CD4-positive, alpha-beta memory T cell (primary cell): Measurements from ENCODE around the gene CPS1. TPM values are rescaled to one million over a fixed set of nuclear protein-coding genes. Genes with fewer than 3 reads are reported as not detected.

ENCODE experiments used
- CTCF ChIA-PET: fragments of 350-600 bp; sonication (Branson Sonifier 250); formaldehyde crosslinking; loops from one replicate; lab custom pipeline; 2021; ENCODE audit warnings: inconsistent platforms; ENCODE audit not compliant: partially characterized antibody; lab: Charles Lee
- POLR2A ChIA-PET: fragments of 350-600 bp; sonication (Branson Sonifier 250); formaldehyde crosslinking; loops from one replicate; lab custom pipeline; 2021; ENCODE audit not compliant: partially characterized antibody; lab: Charles Lee
- DNase-seq, 5 donors: peaks; one replicate each; pipeline versions ENCODE4 v3.0.0 to v3.0.0-alpha.2; 2020 to 2022; ENCODE audit warnings: mixed read lengths in 1 of 5
- H3K27ac ChIP-seq: one replicate; pipeline ENCODE4 v1.7.0; 2013; ENCODE audit warnings: low read depth, low read length
- H3K27me3 ChIP-seq: 2 replicates; pipeline ENCODE4 v1.7.0; 2013; ENCODE audit warnings: mild to moderate bottlenecking, low read length, moderate library complexity; ENCODE audit not compliant: insufficient read depth
- H3K36me3 ChIP-seq: 2 replicates; pipeline ENCODE4 v1.7.0; 2013; ENCODE audit warnings: mild to moderate bottlenecking, low read length, moderate library complexity; ENCODE audit not compliant: insufficient read depth
- H3K4me1 ChIP-seq: 2 replicates; pipeline ENCODE4 v1.7.0; 2013; ENCODE audit warnings: mild to moderate bottlenecking, low read length, moderate library complexity; ENCODE audit not compliant: insufficient read depth
- H3K4me3 ChIP-seq, 2 donors: one replicate each; pipeline ENCODE4 v1.7.0; 2013; ENCODE audit warnings: low read length in 2 of 2, mild to moderate bottlenecking in 1 of 2
- H3K9me3 ChIP-seq, 2 donors: one replicate each; pipeline ENCODE4 v1.7.0; 2013; ENCODE audit warnings: low read length in 2 of 2, control low read depth in 1 of 2; ENCODE audit not compliant: control insufficient read depth in 1 of 2
- H3K27ac Mint-ChIP-seq, 7 donors: one replicate each; pipeline ENCODE4 v1.8.0; 2020 to 2021; ENCODE audit warnings: mixed read lengths in 7 of 7, mild to moderate bottlenecking in 6 of 7, inconsistent platforms in 3 of 7, moderate library complexity in 3 of 7
- H3K27me3 Mint-ChIP-seq, 2 donors: one replicate each; pipeline ENCODE4 v1.8.0; 2020 to 2021; ENCODE audit warnings: mixed read lengths in 2 of 2
- H3K36me3 Mint-ChIP-seq, 2 donors: one replicate each; pipeline ENCODE4 v1.8.0; 2020 to 2021; ENCODE audit warnings: mixed read lengths in 2 of 2, inconsistent platforms in 1 of 2, mild to moderate bottlenecking in 1 of 2
- H3K4me1 Mint-ChIP-seq, 4 donors: one replicate each; pipeline ENCODE4 v1.8.0; 2020 to 2021; ENCODE audit warnings: mixed read lengths in 4 of 4, mild to moderate bottlenecking in 1 of 4
- H3K4me3 Mint-ChIP-seq, 8 donors: one replicate each; pipeline ENCODE4 v1.8.0; 2020 to 2021; ENCODE audit warnings: mixed read lengths in 8 of 8, mild to moderate bottlenecking in 7 of 8, moderate library complexity in 6 of 8, inconsistent platforms in 3 of 8
- H3K9me3 Mint-ChIP-seq, 8 donors: one replicate each; pipeline ENCODE4 v1.8.0; 2020 to 2021; ENCODE audit warnings: mixed read lengths in 8 of 8, mild to moderate bottlenecking in 5 of 8, inconsistent platforms in 3 of 8, moderate library complexity in 1 of 8
- intact Hi-C: fragments of 100-400 bp; cut with micrococcal nuclease; formaldehyde crosslinking; loops from one replicate; pipeline ENCODE4 v1.15.1; 2023
- polyA plus RNA-seq, 2 donors: library from polyadenylated mRNA; unstranded; fragments of 300-500 nt; fragmentation: Illumina TruSeq; gene quantifications; one replicate each; pipeline ENCODE4 v1.2.3, GENCODE V29; 2021
- total RNA-seq, 2 experiments: library from RNA; stranded (reverse); gene quantifications; one replicate each; pipeline ENCODE4 v1.2.3, GENCODE V29; 2021

Gene CPS1
- total and polyA plus RNA-seq, 4 experiments from 2014 or later = 0.44 TPM; not detected in 3

- Mint-ChIP-seq H3K27me3 (peaks cover 0 to 5% of the 10 kb centered on the region in 2 donors), H3K9me3 (peaks cover 0 to 2% (median 0%) of the 10 kb centered on the region in 8 donors), H3K4me3 (no peak overlapping the region), H3K4me1 (no peaks in the 10 kb centered on the region), H3K27ac (no peak overlapping the region), H3K36me3 (no peaks in the 10 kb centered on the region)
- H3K27me3 ChIP-seq = no peaks in the 10 kb centered on the region
- no peak for DNase-seq
- no peaks in the 10 kb centered on the region for H3K9me3 ChIP-seq
- ChIA-PET POLR2A (no interaction called here), CTCF (no interaction called here)
- H3K4me1 ChIP-seq = no peaks in the 10 kb centered on the region
- no peak overlapping the region for H3K27ac ChIP-seq
- H3K36me3 ChIP-seq = no peaks in the 10 kb centered on the region
- intact Hi-C loops = no loop called here
- no peak overlapping the region for H3K4me3 ChIP-seq
These were observed 67.1 kb downstream of the CPS1 start for GRCh38 chr2:210623506-210623905.

GRCh38 chr2:210626849-210627248, 70.5 kb downstream of the CPS1 start:
- Histone ChIP-seq H3K27ac (no peak overlapping the region), H3K4me3 (no peak overlapping the region), H3K36me3 (no peaks in the 10 kb centered on the region), H3K4me1 (no peaks in the 10 kb centered on the region), H3K9me3 (no peaks in the 10 kb centered on the region), H3K27me3 (no peaks in the 10 kb centered on the region)
- Mint-ChIP-seq H3K36me3 (no peaks in the 10 kb centered on the region), H3K4me1 (no peaks in the 10 kb centered on the region), H3K4me3 (no peak overlapping the region), H3K9me3 (peaks cover 0 to 2% (median 0%) of the 10 kb centered on the region in 8 donors), H3K27ac (no peak overlapping the region), H3K27me3 (peaks cover 0 to 5% of the 10 kb centered on the region in 2 donors)
- no peak for DNase-seq
- intact Hi-C loops = no loop called here
- CTCF ChIA-PET = no interaction called here
- POLR2A ChIA-PET = no interaction called here

GRCh38 chr2:210630873-210631560, 74.6 kb downstream of the CPS1 start:
- Histone ChIP-seq H3K4me3 (no peak overlapping the region), H3K9me3 (no peaks in the 10 kb centered on the region), H3K4me1 (no peaks in the 10 kb centered on the region), H3K27ac (no peak overlapping the region), H3K36me3 (no peaks in the 10 kb centered on the region), H3K27me3 (no peaks in the 10 kb centered on the region)
- ChIA-PET CTCF (interaction anchor here (0.7 kb wide), 1 partner anchor 1067 kb away, joined by 3 read pairs; no protein-coding TSS in a partner anchor), POLR2A (no interaction called here)
- Mint-ChIP-seq H3K27me3 (peaks cover 0 to 6% of the 10 kb centered on the region in 2 donors), H3K27ac (no peak overlapping the region), H3K36me3 (no peaks in the 10 kb centered on the region), H3K9me3 (peaks cover 0 to 2% (median 0%) of the 10 kb centered on the region in 8 donors), H3K4me1 (no peaks in the 10 kb centered on the region), H3K4me3 (no peak overlapping the region)
- intact Hi-C loops = no loop called here
- DNase-seq = no peak

GRCh38 chr2:210633699-210634098, 77.3 kb downstream of the CPS1 start:
- H3K4me3 ChIP-seq = no peak overlapping the region
- Mint-ChIP-seq H3K4me3 (no peak overlapping the region), H3K27me3 (peaks cover 0 to 1% of the 10 kb centered on the region in 2 donors), H3K4me1 (no peaks in the 10 kb centered on the region), H3K36me3 (no peaks in the 10 kb centered on the region), H3K9me3 (peaks cover 0 to 1% (median 0%) of the 10 kb centered on the region in 8 donors), H3K27ac (no peak overlapping the region)
- H3K9me3 ChIP-seq = no peaks in the 10 kb centered on the region
- H3K4me1 ChIP-seq = no peaks in the 10 kb centered on the region
- no peaks in the 10 kb centered on the region for H3K36me3 ChIP-seq
- no peaks in the 10 kb centered on the region for H3K27me3 ChIP-seq
- POLR2A ChIA-PET = no interaction called here
- no peak overlapping the region for H3K27ac ChIP-seq
- intact Hi-C loops = no loop called here
- no peak for DNase-seq
- CTCF ChIA-PET = no interaction called here

GRCh38 chr2:210635257-210635656, 78.9 kb downstream of the CPS1 start:
- Histone ChIP-seq H3K27me3 (no peaks in the 10 kb centered on the region), H3K9me3 (no peaks in the 10 kb centered on the region), H3K4me1 (no peaks in the 10 kb centered on the region), H3K27ac (no peak overlapping the region), H3K4me3 (no peak overlapping the region), H3K36me3 (no peaks in the 10 kb centered on the region)
- no peak for DNase-seq
- CTCF ChIA-PET = no interaction called here
- no peak overlapping the region for H3K27ac Mint-ChIP-seq
- no peaks in the 10 kb centered on the region for H3K4me1 Mint-ChIP-seq
- H3K9me3 Mint-ChIP-seq = peaks cover 0 to 1% (median 0%) of the 10 kb centered on the region in 8 donors
- peaks cover 0 to 1% of the 10 kb centered on the region in 2 donors for H3K27me3 Mint-ChIP-seq
- H3K4me3 Mint-ChIP-seq = no peak overlapping the region
- intact Hi-C loops = no loop called here
- no peaks in the 10 kb centered on the region for H3K36me3 Mint-ChIP-seq
- POLR2A ChIA-PET = no interaction called here

GRCh38 chr2:210642333-210642732, 85.9 kb downstream of the CPS1 start:
- intact Hi-C loops = no loop called here
- H3K9me3 Mint-ChIP-seq = peaks cover 0 to 4% (median 0%) of the 10 kb centered on the region in 8 donors
- no peak for DNase-seq
- ChIA-PET POLR2A (no interaction called here), CTCF (no interaction called here)
- no peaks in the 10 kb centered on the region for H3K4me1 Mint-ChIP-seq
- Histone ChIP-seq H3K4me3 (no peak overlapping the region), H3K9me3 (no peaks in the 10 kb centered on the region), H3K27me3 (no peaks in the 10 kb centered on the region), H3K27ac (no peak overlapping the region), H3K4me1 (no peaks in the 10 kb centered on the region), H3K36me3 (no peaks in the 10 kb centered on the region)
- H3K4me3 Mint-ChIP-seq = no peak overlapping the region
- no peak overlapping the region for H3K27ac Mint-ChIP-seq
- no peaks in the 10 kb centered on the region for H3K27me3 Mint-ChIP-seq
- H3K36me3 Mint-ChIP-seq = no peaks in the 10 kb centered on the region

- Histone ChIP-seq H3K27ac (no peak overlapping the region), H3K9me3 (no peaks in the 10 kb centered on the region), H3K27me3 (no peaks in the 10 kb centered on the region), H3K4me1 (no peaks in the 10 kb centered on the region), H3K4me3 (no peak overlapping the region), H3K36me3 (no peaks in the 10 kb centered on the region)
- POLR2A ChIA-PET = no interaction called here
- Mint-ChIP-seq H3K27me3 (no peaks in the 10 kb centered on the region), H3K36me3 (no peaks in the 10 kb centered on the region), H3K9me3 (no peaks in the 10 kb centered on the region), H3K27ac (no peak overlapping the region), H3K4me3 (no peak overlapping the region), H3K4me1 (no peaks in the 10 kb centered on the region)
- intact Hi-C loops = no loop called here
- no peak for DNase-seq
- CTCF ChIA-PET = no interaction called here
These were observed 90.8 kb downstream of the CPS1 start for GRCh38 chr2:210647151-210647550.
